RWPE1 (cell line): ENCODE results near the gene POU6F2.
"Not testable (repeated sequence)": the region's sequence is repeated elsewhere in the genome, so short reads cannot be mapped to it uniquely, and the experiment has no call there.

Experiments
- CTCF ChIA-PET: fragments of 350-600 bp; sonication (Branson Sonifier 250); formaldehyde crosslinking; extraction: SDS; loops from one replicate; lab custom pipeline; 2021; lab: Yijun Ruan, JAX
- POLR2A ChIA-PET: fragments of 400-600 bp; formaldehyde crosslinking; extraction: SDS; loops from one replicate; lab custom pipeline; 2020; ENCODE audit warnings: antibody characterized with exemption; ENCODE audit not compliant: low non-redundant PET; lab: Yijun Ruan, JAX
- DNase-seq: peaks from one replicate; pipeline ENCODE4 v3.0.0; 2012; ENCODE audit warnings: low spot score
- H3K27ac ChIP-seq: fragments of 450-650 bp; 2 replicates; pipeline ENCODE4 v1.5.1; 2017
- TF ChIP-seq, protein P1 (sequence below): fragments of 450-650 bp; conservative IDR thresholded peaks from 2 replicates; pipeline ENCODE4 v1.5.1; 2017; ENCODE audit warnings: low read depth, mild to moderate bottlenecking

POU6F2 gene

DNA sequence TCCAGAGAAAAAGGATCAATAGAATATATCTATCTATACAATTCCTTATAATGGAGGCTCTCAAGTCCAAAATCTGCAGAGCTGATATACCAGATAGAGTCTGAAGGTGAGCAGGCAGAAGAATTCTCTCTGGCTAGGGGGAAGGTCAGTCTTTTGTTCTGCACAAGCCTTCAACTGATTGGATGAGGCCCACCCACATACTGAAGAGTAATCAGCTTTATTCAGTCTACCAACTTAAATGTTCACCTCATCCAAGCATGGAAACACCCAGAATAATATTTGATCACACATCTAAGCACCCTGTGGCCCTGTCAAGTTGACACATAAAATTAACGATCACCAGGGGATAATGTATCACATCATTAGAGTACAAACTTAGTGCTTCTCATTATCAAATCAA lies 394.7 kb downstream of the POU6F2 start:
- H3K27ac ChIP-seq = no peak overlapping the region
- POLR2A ChIA-PET = no interaction called here
- TF ChIP-seq, protein P1, sequence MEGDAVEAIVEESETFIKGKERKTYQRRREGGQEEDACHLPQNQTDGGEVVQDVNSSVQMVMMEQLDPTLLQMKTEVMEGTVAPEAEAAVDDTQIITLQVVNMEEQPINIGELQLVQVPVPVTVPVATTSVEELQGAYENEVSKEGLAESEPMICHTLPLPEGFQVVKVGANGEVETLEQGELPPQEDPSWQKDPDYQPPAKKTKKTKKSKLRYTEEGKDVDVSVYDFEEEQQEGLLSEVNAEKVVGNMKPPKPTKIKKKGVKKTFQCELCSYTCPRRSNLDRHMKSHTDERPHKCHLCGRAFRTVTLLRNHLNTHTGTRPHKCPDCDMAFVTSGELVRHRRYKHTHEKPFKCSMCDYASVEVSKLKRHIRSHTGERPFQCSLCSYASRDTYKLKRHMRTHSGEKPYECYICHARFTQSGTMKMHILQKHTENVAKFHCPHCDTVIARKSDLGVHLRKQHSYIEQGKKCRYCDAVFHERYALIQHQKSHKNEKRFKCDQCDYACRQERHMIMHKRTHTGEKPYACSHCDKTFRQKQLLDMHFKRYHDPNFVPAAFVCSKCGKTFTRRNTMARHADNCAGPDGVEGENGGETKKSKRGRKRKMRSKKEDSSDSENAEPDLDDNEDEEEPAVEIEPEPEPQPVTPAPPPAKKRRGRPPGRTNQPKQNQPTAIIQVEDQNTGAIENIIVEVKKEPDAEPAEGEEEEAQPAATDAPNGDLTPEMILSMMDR = no peak
- CTCF ChIA-PET = no interaction called here
- no peak for DNase-seq

DNA sequence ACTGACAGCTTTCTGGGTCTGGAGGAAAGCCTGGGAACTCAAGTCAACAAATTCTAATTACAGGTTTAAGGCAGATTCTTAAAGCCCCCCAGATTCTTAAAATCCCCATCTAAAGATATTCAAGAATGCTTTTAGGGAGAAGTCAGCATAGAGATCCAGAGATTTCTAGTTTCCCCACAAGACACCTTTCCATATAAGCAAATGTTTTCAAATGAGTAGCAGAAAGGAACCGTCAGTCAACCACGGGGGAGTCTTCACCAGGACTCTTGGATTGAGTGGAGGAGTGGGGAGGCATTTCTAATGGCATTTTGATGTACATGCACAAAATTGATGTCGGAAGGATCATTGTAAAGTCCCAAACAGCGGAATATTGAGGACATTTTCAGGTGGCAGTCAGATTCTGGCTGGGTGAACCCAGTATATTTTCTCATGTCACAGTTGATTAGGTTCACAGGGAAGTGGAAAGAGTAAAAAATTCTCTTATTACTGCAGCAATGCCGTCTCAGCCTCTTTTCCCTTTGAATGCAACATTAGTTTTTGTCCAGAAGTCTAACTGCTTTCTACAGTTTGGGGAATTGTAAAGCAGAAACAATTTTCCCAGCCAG lies 396.8 kb downstream of the POU6F2 start:
- DNase-seq = no peak
- H3K27ac ChIP-seq = no peak overlapping the region
- TF ChIP-seq, protein P1 = no peak
- ChIA-PET POLR2A (no interaction called here), CTCF (no interaction called here)

DNA sequence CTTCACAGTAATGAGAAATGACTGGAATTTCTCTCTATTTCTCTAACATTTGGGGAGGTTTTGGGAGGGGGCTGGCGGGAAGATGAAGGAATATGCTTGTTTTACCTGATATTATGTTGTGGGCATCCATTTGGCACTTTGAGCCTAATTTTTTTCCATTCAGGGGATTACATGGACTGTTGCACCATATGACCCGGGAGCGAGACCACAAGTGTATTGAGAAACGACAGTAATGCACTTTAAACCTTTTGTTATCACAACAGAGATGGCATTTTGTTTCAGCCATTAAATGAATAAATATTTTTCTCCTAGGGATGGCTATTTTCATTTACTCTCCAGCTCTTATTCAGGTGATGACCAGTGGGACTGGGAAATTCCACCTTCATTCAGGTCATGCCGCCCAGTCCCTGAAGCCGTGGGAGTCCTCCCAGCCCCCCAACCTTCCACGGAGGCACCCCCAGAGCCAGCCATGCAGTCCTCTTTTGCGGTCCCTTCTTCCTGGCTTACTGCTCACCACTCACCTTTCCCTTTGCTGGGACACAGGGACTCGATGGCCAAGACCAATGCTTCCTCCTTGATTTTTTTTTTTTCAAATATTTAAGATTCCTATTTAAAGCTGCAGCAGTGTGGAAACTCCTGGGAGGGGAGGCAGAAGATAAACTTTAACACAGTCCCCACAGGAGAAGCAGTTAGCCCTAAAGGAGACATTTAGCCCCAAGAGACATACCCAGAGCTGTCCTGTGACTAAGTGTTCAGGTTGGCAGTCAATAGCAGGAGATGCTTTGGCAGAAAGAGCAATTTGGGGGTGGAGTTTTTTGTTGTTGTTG lies 397.6 kb downstream of the POU6F2 start:
- no peak overlapping the region for H3K27ac ChIP-seq
- ChIA-PET CTCF (no interaction called here), POLR2A (no interaction called here)
- no peak for DNase-seq
- TF ChIP-seq, protein P1 = no peak

DNA sequence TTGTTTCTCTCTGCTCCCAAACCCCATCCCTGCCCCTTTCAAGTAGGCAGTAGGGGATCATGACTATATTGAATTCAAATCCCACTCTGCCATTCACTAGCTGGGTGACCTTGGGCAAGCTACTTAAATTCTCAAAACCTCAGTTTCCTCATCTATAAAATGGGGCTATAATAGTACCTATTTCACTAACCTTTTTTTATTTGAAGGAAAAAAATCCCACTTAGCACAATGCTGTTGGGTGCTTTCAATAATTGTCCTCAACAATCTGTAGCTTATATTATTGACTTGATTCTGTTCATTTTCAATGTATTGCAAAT lies 398.1 kb downstream of the POU6F2 start:
- no peak overlapping the region for H3K27ac ChIP-seq
- DNase-seq = no peak
- POLR2A ChIA-PET = no interaction called here
- CTCF ChIA-PET = no interaction called here
- TF ChIP-seq, protein P1 = no peak

DNA sequence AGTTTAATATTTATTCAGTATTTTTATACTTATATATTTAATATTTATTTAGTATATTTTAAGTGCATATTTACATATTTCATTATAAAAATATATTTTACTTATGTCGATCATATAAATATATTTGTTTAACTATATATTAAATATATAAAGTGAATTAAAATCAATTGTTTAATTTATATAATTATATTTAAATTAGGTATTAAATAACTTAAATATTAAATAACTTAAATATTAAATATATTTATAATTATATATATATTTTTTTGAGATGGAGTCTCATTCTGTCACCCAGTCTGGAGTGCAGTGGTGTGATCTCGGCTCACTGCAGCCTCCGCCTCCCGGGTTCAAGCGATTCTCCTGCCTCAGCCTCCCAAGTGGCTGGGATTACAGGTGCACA lies 399.2 kb downstream of the POU6F2 start:
- POLR2A ChIA-PET, CTCF ChIA-PET: not testable (repeated sequence)

DNA sequence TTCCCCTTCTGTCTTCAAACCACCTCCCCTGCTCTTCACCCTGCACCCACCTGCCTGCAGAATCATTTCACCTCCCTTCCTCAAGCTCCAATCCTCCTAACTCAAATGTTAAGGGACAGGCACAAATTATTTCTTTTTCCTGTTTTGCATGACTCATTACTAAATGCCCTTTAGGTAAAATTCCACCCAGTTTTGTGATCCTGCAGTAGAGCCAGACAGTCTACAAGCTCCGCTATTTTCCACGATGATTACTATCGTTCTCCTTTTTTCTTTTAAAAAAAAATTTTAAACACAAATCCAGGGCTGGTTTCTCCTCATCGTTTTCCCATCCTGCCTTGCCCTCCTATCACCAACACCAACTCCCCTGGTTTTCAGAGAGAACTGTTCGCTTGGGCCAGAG lies 401.7 kb downstream of the POU6F2 start:
- DNase-seq = no peak
- CTCF ChIA-PET = no interaction called here

More for the DNA sequence above, 399.2 kb downstream of the POU6F2 start:
- not testable (repeated sequence) for DNase-seq, H3K27ac ChIP-seq

More for the DNA sequence above, 401.7 kb downstream of the POU6F2 start:
- no peak overlapping the region for H3K27ac ChIP-seq
- TF ChIP-seq, protein P1 = no peak
- POLR2A ChIA-PET = no interaction called here
